ENCODE data around the gene ANKRD44.

- TF ChIP-seq POLR2A (IDR thresholded peaks at IDR 0.05) (no peak), CTCF (IDR thresholded peaks at IDR 0.05 in 4 of 5, conservative IDR thresholded peaks at IDR 0.05 in 1 of 5) (no peak)
These were observed 10.4 kb downstream of the ANKRD44 start for GRCh38 chr2:197300139-197300538.

Measured in gastrocnemius medialis (tissue), 4 donors.